Raji (cell line): ENCODE data around the gene PRKAG2.

ENCODE experiments used
- POLR2A ChIP-seq: IDR thresholded peaks from 2 replicates; pipeline ENCODE4 v1.6.1; 2011; ENCODE audit warnings: low read depth, low read length, control low read depth; ENCODE audit not compliant: insufficient read depth

PRKAG2 gene

DNA sequence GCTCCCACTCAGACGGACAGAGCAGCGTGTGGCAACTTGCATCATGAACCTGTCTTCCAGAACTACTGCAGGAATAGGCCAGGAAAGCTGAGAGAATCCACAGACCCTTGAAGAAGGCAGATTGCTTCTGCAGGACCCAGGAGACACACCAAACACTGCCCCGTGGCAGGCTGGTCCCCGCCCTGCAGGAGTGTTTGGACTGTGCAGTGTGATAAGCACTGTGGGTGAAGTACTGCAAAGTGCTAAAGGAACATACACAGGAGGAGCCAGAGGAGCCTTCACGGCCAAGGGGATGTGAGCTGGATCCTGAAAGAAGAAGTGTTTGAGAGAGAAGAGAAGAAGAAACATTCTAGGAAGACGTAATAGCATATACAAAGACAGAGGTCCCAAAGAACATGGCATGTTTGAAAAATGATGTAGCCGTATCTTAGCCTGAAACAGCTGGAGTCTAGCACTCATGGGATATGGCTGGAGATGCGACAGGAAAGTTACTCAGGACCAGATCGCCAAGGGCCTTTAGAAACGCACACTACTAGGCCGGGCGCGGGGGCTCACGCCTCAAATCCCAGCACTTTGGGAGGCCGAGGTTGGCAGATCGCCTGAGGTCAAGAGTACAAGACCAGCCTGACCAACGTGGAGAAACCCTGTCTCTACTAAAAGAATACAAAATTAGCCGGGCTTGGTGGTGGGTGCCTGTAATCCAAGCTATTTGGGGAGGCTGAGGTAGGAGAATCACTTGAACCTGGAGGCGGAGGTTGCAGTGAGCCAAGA, 260.3 kb downstream of the PRKAG2 start:
- TF ChIP-seq POLR2A = no peak

DNA sequence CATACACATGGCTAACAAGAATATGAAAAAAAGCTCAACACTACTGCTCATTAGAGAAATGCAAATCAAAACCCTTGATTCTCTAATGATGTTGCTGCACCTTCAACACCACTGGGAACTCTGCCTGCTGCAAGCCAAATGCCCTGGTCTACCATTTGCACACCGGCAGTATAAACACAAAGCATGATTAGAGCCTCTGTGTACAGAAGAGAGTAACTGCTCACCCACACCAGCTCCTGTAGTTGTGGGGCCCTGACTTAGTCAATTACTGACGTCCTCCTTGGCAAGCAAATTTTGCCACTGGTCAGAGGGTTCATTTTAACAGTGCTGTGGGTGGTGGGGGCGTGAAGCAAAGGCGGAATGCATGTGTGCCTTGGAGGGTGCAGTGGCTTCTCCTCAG, 261.1 kb downstream of the PRKAG2 start:
- TF ChIP-seq POLR2A = no peak

GRCh38 chr7:151615058-151615457, 261.9 kb downstream of the PRKAG2 start:
- no peak for TF ChIP-seq POLR2A

GRCh38 chr7:151614019-151614418, 262.9 kb downstream of the PRKAG2 start:
- TF ChIP-seq POLR2A = no peak

DNA sequence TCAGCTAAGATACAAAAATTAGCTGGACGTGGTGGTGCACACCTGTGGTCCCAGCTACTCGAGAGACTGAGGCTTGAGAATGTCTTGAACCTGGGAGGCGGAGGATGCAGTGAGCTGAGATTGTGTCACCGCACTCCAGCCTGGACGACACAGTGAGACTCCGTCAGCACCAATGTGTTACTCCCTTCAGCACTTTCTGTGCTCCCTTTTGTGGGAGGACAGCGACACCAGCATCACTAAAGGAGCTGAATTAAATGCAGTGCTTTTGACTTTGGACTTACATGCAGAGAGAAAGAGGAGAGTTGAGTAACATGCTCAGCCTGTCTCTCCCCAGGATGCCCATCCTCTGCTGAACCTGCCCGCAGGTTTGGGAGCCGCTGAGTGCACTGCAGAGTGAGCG, 265.0 kb downstream of the PRKAG2 start:
- TF ChIP-seq POLR2A = no peak

GRCh38 chr7:151611041-151611440, 265.9 kb downstream of the PRKAG2 start:
- TF ChIP-seq POLR2A = no peak

GRCh38 chr7:151608031-151608551, 268.8 kb downstream of the PRKAG2 start:
- TF ChIP-seq POLR2A = no peak

DNA sequence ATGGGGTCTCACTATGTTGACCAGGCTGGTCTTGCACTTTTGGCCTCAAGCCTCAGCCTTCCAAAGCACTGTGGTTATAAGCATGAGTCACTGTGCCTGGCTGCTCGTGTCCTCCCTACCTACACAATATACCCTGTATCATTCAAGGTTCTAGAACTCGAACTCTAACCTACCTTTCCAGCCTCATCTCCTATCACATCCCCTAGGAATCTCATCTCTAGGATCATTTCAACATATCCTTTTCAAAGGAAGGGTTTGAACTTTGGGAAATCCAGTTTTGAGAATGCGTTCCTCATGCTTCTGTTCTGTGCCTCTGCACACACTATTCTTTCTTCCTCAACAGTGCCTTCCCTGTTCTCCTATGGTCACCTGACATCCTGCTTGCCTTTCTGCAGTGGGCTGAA, 269.4 kb downstream of the PRKAG2 start:
- TF ChIP-seq POLR2A = no peak

DNA sequence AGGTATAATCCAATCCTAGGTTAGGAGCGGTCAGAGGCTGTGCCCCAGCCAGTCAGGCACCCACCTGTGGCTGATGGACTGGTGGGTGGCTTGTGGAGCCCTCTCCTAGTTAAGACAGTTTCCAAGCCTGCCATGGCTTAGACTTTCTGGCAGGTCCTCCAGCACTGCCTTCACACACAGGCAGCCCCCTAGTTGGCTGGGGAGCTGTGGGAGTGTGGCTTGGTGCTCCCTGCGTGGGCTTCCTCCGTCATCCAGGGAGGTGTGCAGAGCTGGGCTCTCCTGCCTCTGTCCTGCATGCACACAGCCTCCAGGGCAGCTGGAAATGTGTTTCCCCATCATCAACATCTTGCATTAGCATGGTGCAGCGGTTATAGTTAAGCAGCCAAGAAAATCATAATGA, 273.0 kb downstream of the PRKAG2 start:
- no peak for TF ChIP-seq POLR2A

- TF ChIP-seq POLR2A = no peak
Measured at GRCh38 chr7:151601521-151602305, 275.2 kb downstream of the PRKAG2 start.

GRCh38 chr7:151600331-151600730, 276.6 kb downstream of the PRKAG2 start:
- TF ChIP-seq POLR2A = no peak

DNA sequence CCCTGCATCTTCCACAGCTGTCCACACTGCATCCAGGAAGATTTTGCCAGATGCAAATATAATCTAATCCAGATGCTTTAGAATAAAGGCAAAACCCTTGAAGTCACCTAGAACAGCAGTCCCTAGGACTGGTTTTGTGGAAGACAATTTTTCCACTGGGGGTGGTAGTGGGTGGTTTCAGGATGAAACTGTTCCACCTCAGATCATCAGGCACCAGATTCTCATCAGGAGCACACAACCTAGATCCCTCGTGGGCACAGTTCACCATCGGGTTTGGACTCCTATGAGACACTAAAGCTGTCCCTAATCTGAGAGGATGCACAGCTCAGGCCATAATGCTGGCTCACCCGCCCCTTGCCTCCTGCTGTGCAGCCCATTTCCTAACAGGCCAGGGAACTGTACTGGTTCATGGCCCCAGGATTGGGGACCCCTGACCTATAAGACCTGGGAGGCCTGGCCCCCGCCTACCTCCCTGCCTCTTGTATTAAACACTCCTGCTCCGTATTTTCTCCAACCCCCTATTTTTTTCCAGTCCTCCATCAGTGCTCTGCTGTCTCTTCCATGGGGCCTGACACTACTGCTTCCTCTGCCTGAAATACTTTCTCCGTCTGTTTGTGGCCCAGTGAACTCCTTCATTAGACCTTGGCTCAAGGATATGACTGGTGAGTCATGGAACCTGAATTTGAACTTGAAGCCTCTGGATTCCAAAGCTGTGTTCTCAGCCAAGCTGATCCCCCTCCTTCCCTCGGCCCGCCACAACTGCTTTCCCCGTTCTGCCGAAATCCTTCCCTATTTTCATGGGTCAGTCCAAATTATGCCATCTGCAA, 277.3 kb downstream of the PRKAG2 start:
- TF ChIP-seq POLR2A = no peak

DNA sequence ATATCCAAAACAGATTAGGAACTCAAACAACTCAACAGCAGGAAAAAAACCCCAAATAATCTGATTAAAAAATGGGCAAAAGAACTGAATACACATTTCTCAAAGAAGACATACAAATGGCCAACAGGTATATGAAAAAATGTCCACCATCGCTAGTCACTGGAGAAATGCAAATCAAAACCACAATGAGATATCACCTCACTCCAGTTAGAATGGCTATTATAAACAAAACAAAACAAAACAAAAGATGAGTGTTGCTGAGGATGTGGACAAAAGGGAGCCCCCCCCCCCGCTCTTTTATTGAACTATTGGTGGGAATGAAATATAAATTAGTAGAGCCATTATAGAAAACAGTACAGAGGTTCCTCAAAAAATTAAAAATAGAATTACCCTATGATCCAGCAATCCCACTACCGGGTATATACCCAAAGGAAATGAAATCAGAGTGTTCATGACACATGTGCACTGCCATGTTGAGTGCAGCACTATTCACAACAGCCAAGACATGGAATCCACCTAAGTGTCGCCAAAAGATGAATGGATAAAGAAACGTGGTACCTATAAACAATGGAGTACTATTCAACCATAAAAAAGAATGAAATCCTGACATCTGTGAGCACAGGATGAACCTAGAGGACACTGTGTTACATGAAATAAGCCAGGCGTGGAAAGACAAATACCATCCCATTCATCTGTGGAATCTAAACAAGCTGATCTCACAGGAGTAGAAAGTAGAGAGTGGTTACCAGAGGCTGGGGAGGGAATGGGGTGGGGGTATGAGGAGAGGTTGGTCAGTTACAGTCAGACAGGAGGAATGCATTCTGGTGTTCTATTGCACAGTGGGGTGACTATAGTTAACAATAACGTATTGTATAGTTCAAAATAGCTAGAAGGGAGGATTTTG, 279.1 kb downstream of the PRKAG2 start:
- no peak for TF ChIP-seq POLR2A

DNA sequence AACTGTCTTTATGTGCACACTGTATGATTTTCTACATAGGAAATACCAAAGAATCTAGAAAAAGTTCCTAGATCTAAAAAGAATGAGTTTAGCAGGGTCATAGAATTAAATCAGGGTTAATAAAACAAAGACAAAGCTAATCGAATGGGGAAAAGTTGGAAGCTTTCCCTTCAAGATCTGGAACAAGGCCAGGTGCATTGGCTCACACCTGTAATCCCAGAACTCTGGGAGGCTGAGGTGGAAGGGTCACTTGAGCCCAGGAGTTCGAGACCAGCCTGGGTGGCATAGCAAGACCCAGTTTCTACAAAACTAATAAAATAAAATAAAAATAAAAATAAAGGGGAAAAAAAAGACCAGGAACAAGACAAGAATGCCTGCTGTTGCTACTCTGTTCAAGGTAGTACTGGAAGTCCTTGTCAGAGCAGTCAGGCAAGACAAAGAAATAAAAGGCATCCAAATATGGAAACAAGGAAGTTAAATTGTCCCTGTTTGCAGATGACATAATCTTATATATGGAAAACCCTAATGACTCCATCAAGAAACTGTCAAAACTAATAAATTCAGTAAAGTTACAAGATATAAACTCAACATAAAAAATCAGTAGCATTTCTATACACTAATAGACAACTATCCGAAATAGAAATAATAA, 281.1 kb downstream of the PRKAG2 start:
- no peak for TF ChIP-seq POLR2A

DNA sequence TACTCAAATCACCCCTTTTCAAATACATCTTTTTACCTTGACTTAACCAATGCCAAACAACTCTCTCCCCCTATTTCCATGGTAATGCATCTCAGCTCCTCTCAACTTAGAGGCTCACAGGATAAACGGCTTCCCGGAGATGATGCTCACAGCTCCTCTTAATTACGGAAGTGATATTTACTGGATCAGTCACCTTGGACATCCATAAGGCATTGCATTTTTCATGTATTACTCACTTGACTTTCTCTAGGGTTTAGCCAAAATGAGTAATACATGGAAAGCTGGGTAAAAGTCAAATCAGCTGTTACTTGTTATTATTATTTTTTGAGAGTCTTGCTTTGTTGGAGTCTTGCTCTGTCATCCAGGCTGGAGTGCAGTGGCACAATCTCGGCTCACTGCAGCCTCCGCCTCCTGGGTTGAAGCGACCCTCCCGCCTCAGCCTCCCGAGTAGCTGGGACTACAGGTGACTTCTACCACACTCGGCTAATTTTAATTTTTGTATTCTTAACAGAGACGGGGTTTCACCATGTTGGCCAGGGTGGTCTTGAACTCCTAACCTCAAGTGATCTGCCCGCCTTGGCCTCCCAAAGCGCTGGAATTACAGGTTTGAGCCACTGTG, 283.9 kb downstream of the PRKAG2 start:
- no peak for TF ChIP-seq POLR2A
